ENCODE measurements around the gene SUPT3H.

DNA sequence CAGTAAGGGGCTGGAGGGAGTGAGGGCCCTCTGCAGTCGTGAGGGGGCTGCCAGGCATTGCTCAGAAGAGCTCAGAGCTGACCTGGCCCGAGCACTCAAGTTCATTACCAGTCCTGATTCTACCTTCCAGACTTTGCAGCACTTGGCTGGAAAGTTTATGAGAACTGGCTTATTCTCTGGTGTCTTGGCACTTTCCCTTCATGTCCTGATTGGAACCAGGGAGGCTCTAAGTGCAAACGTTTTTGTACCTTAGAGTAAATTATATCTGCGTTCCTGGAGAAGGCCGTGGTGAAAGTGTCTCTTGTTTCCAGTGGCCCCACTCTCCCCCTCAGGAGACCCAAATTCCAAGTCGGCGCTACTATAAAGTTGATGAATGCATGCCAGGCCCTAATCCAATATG, 587.9 kb downstream of the SUPT3H start:
- TF ChIP-seq ELF1 (CRISPR knock-in tag; IDR thresholded peaks at IDR 0.05) (no peak), ASH2L (IDR thresholded peaks at IDR 0.05; ENCODE audit: insufficient read length, low read depth, low read length) (no peak), SMARCE1 (IDR thresholded peaks at IDR 0.05; ENCODE audit: borderline replicate concordance) (no peak), CTCF (CRISPR knock-in tag; IDR thresholded peaks at IDR 0.05) (no peak), TCF7 (IDR thresholded peaks at IDR 0.05; ENCODE audit: low read depth) (no peak), POLR2A (IDR thresholded peaks at IDR 0.05; ENCODE audit: insufficient read depth in 1 of 2, low read depth in 2 of 2, low read length in 2 of 2) (no peak), EZH2 (conservative IDR thresholded peaks at IDR 0.05; ENCODE audit: low read depth, low read length) (no peak)

Data from HepG2 (cell line).